Measurements from ENCODE around the gene NCK2. TPM values are rescaled to one million over a fixed set of nuclear protein-coding genes. Genes with fewer than 3 reads are reported as not detected.

NCK2 gene
- total RNA-seq, 1 experiment from 2014 or later, result 0.30 TPM

DNA sequence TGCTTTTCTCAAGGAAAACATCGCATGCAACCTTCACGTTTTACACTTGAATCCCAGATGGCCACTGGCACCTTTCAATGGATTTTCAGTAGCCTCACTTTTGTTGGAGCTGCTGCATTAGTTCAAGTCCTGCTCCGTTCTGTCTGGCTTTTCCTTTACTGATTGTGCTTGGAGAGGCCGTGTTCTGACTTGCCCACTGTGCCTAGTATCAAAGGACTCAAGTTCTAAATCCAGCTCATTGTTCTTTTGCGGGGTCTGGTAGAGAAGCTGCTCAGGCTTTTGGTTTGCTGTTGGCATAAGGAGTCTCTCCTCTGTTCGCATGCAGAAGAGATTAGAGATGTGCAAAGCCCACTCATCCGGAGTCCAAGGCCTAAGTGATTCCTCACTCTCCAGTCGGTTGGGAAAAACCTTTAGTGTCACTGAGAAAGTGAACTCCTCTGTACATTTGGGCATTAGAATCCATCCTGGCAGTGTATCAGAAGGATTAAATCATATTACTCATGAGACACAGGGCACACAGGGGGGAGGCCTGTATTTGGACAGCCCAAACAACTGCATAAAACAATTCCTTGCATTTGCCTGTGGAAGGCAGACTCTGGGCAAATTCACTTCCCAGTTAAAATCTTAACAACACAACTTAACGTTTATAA lies 69.7 kb downstream of the NCK2 start:
- Histone ChIP-seq H3K4me2 (ENCODE audit: low read depth, low read length, poor library complexity, severe bottlenecking) (no peak overlapping the region), H4K20me1 (ENCODE audit: insufficient read depth, low read depth, low read length) (0 out of 2 replicates have a peak, but pooled peaks cover 3% of the 10 kb centered on the region), H3K27ac (ENCODE audit: low read length) (no peak overlapping the region), H3K4me3 (ENCODE audit: low read length) (no peak overlapping the region), H3K36me3 (ENCODE audit: insufficient read depth, low read length) (no peaks in the 10 kb centered on the region), H3K27me3 (ENCODE audit: low read length) (no peaks in the 10 kb centered on the region), H3K79me2 (ENCODE audit: low read length) (no peaks in the 10 kb centered on the region), H3K9me3 (ENCODE audit: low read length) (no peaks in the 10 kb centered on the region), H2AFZ (ENCODE audit: low read length) (no peak overlapping the region), H3K9ac (ENCODE audit: low read length) (no peak overlapping the region), H3K4me1 (ENCODE audit: low read length) (no peaks in the 10 kb centered on the region), H3K9me2 (replicated peaks; ENCODE audit: insufficient read depth, low read length) (no peaks in the 10 kb centered on the region)
- DNase-seq, result no peak

DNA sequence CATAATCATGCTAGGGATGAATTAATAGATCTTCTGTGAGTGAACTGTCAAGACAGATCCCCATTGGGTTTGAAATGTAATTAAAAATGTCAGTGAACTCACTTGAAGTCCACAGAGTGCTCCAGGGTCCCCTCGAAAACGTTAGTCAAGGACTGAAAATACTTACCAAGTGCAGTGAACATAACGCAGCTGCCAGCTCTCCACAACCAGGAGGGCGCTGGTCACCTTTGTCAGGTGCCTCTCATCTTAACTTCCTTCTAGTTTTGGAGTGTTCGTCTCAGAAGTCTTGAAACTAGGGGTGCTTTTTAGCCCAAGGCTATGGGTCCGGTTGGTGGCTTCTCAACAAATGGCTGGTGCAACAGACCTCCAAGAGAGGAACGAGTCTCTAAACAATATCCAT lies 70.7 kb downstream of the NCK2 start:
- Histone ChIP-seq H3K27ac (ENCODE audit: low read length) (no peak overlapping the region), H3K4me1 (ENCODE audit: low read length) (no peaks in the 10 kb centered on the region), H4K20me1 (ENCODE audit: insufficient read depth, low read depth, low read length) (0 out of 2 replicates have a peak, but pooled peaks cover 3% of the 10 kb centered on the region), H3K4me3 (ENCODE audit: low read length) (no peak overlapping the region), H3K9me2 (replicated peaks; ENCODE audit: insufficient read depth, low read length) (no peaks in the 10 kb centered on the region), H3K36me3 (ENCODE audit: insufficient read depth, low read length) (no peaks in the 10 kb centered on the region), H2AFZ (ENCODE audit: low read length) (no peak overlapping the region), H3K79me2 (ENCODE audit: low read length) (no peaks in the 10 kb centered on the region), H3K9ac (ENCODE audit: low read length) (no peak overlapping the region), H3K9me3 (ENCODE audit: low read length) (no peaks in the 10 kb centered on the region), H3K4me2 (ENCODE audit: low read depth, low read length, poor library complexity, severe bottlenecking) (no peak overlapping the region), H3K27me3 (ENCODE audit: low read length) (no peaks in the 10 kb centered on the region)
- no peak for DNase-seq

DNA sequence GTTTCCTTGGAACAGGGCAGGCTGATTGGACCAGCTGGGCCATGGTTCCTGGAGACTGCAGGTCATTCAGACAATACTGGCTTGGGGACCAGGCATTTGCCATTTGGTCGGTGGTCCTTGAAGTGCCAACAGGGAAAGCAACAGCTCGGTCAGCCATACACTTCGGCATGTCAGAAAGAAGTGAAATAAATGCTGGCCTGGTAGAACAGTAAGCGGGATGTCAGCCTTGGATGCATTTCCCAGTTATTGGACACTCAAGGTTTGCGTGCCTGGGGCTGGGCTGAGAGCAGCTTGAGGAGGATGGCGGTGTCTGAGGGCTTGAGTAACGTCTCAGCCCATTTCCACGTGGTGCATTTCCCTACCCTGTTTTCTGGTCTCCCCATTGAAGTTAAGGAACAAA lies 75.4 kb downstream of the NCK2 start:
- Histone ChIP-seq H3K27me3 (ENCODE audit: low read length) (no peaks in the 10 kb centered on the region), H3K9me2 (replicated peaks; ENCODE audit: insufficient read depth, low read length) (no peaks in the 10 kb centered on the region), H3K9me3 (ENCODE audit: low read length) (no peaks in the 10 kb centered on the region), H3K9ac (ENCODE audit: low read length) (no peak overlapping the region), H3K4me2 (ENCODE audit: low read depth, low read length, poor library complexity, severe bottlenecking) (no peak overlapping the region), H3K79me2 (ENCODE audit: low read length) (no peaks in the 10 kb centered on the region), H3K4me1 (ENCODE audit: low read length) (no peaks in the 10 kb centered on the region), H3K4me3 (ENCODE audit: low read length) (no peak overlapping the region), H2AFZ (ENCODE audit: low read length) (no peak overlapping the region), H4K20me1 (ENCODE audit: insufficient read depth, low read depth, low read length) (no peaks in the 10 kb centered on the region), H3K36me3 (ENCODE audit: insufficient read depth, low read length) (no peaks in the 10 kb centered on the region), H3K27ac (ENCODE audit: low read length) (no peak overlapping the region)
- DNase-seq, result no peak

DNA sequence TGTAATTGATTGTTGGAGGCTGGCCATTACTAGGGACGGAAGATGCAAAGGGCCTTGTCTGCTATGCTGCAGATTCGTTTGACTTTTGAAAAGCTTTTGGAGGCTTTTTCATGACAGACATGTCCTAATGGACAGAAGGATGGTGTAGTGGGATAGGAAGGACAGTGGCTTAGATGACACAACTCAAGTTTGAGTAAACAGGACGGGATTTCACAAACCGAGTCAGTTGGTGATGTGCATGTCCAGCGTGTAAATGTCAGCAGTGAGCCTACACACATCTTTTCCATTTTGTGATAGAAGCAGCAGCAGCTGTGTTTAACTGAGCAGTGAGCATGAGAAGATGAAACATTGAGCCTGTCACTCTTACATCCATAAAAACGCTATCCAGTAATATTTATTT lies 76.0 kb downstream of the NCK2 start:
- no peak overlapping the region for H3K27ac ChIP-seq (ENCODE audit: low read length)
- no peak overlapping the region for H3K4me2 ChIP-seq (ENCODE audit: low read depth, low read length, poor library complexity, severe bottlenecking)
- no peaks in the 10 kb centered on the region for H3K4me1 ChIP-seq (ENCODE audit: low read length)
- H3K9me3 ChIP-seq (ENCODE audit: low read length), result no peaks in the 10 kb centered on the region
- H3K9me2 ChIP-seq (replicated peaks; ENCODE audit: insufficient read depth, low read length), result no peaks in the 10 kb centered on the region
- no peak overlapping the region for H2AFZ ChIP-seq (ENCODE audit: low read length)
- H3K9ac ChIP-seq (ENCODE audit: low read length), result no peak overlapping the region
- DNase-seq, result no peak
- H3K4me3 ChIP-seq (ENCODE audit: low read length), result no peak overlapping the region
- H3K79me2 ChIP-seq (ENCODE audit: low read length), result no peaks in the 10 kb centered on the region
- H4K20me1 ChIP-seq (ENCODE audit: insufficient read depth, low read depth, low read length), result no peaks in the 10 kb centered on the region
- H3K27me3 ChIP-seq (ENCODE audit: low read length), result no peaks in the 10 kb centered on the region
- H3K36me3 ChIP-seq (ENCODE audit: insufficient read depth, low read length), result no peaks in the 10 kb centered on the region

DNA sequence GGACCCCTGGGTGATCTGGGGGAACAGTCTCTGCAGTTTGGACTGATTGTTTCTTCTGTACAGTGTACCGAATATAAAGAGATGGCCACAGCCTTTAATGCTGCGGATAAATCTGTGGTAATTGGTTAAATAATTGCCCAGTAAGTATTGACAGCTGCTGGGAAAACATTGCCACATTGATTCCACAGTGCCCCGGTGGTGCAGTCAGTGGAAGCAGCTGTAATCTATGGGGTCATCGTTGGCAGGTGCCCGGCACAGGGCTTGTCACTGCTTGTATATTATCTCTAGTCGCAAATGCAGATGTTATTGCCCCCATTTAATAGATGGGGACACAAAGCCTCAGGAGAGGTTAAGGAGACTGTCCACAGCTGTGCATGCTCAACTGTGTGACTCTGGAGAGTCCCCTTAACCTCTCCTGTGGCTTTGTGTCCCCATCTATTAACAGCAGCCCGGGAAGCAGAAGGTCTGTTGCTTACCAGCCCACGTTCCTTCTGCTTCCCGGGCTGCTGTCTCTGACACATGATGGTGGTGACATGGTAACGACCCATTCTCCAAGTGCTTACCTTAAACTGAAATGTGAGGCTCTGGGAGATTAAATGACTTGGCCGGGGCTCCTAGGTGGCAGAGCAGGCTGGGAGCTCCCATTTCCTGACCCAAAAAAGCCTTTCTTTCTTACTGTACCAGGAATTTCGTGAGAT lies 76.9 kb downstream of the NCK2 start:
- no peak for DNase-seq
- Histone ChIP-seq H3K4me3 (ENCODE audit: low read length) (no peak overlapping the region), H4K20me1 (ENCODE audit: insufficient read depth, low read depth, low read length) (no peaks in the 10 kb centered on the region), H3K4me1 (ENCODE audit: low read length) (no peaks in the 10 kb centered on the region), H3K36me3 (ENCODE audit: insufficient read depth, low read length) (no peaks in the 10 kb centered on the region), H3K27ac (ENCODE audit: low read length) (no peak overlapping the region), H3K9me3 (ENCODE audit: low read length) (no peaks in the 10 kb centered on the region), H2AFZ (ENCODE audit: low read length) (no peak overlapping the region), H3K4me2 (ENCODE audit: low read depth, low read length, poor library complexity, severe bottlenecking) (no peak overlapping the region), H3K79me2 (ENCODE audit: low read length) (no peaks in the 10 kb centered on the region), H3K27me3 (ENCODE audit: low read length) (no peaks in the 10 kb centered on the region), H3K9ac (ENCODE audit: low read length) (no peak overlapping the region), H3K9me2 (replicated peaks; ENCODE audit: insufficient read depth, low read length) (no peaks in the 10 kb centered on the region)

DNA sequence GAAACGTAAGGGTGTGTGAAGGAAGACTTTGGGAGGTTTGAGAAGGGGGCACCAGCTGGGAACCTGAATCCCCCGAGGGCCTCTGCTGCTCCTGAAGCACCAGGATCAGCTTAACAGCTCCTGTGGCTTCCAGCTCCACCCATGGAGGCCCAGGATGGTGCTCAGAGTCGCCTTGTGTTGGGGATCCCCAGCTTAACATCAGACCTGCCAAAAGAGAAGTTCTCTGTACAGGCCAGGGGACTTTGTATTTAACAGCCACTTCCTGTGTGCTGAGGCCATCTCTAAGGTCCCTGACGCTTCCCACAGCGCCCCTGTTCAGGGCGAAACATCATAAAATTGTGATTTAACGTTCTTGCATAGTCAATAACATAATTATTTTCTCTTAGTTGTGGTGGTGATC lies 77.5 kb downstream of the NCK2 start:
- Histone ChIP-seq H3K27ac (ENCODE audit: low read length) (no peak overlapping the region), H3K9me2 (replicated peaks; ENCODE audit: insufficient read depth, low read length) (no peaks in the 10 kb centered on the region), H3K4me3 (ENCODE audit: low read length) (no peak overlapping the region), H2AFZ (ENCODE audit: low read length) (no peak overlapping the region), H4K20me1 (ENCODE audit: insufficient read depth, low read depth, low read length) (no peaks in the 10 kb centered on the region), H3K4me2 (ENCODE audit: low read depth, low read length, poor library complexity, severe bottlenecking) (no peak overlapping the region), H3K9ac (ENCODE audit: low read length) (no peak overlapping the region), H3K9me3 (ENCODE audit: low read length) (no peaks in the 10 kb centered on the region), H3K27me3 (ENCODE audit: low read length) (no peaks in the 10 kb centered on the region), H3K4me1 (ENCODE audit: low read length) (no peaks in the 10 kb centered on the region), H3K36me3 (ENCODE audit: insufficient read depth, low read length) (no peaks in the 10 kb centered on the region), H3K79me2 (ENCODE audit: low read length) (no peaks in the 10 kb centered on the region)
- DNase-seq, result no peak

DNA sequence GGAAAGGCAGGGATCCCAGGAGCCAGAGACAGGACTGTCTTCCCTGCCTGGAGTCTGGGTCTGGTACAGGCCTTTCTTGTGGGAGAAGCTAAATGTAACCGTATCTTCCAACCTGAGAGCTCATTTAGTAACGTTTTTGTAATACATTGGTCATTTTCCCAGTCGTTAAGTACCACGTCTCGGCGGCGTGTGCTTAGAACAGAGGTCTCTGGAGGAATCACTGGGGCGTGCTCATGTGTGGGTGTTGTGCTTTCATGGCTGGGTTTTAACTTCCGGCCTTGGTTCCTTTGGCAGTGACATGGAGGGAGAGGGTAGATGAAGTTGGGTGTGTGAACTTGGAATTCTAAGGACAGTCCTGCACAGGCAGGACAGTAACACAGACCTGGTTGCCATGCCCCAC lies 79.7 kb downstream of the NCK2 start:
- Histone ChIP-seq H3K4me1 (ENCODE audit: low read length) (no peaks in the 10 kb centered on the region), H3K4me3 (ENCODE audit: low read length) (no peak overlapping the region), H3K79me2 (ENCODE audit: low read length) (no peaks in the 10 kb centered on the region), H3K9me2 (replicated peaks; ENCODE audit: insufficient read depth, low read length) (no peaks in the 10 kb centered on the region), H3K9ac (ENCODE audit: low read length) (no peak overlapping the region), H3K36me3 (ENCODE audit: insufficient read depth, low read length) (no peaks in the 10 kb centered on the region), H3K27me3 (ENCODE audit: low read length) (no peaks in the 10 kb centered on the region), H3K4me2 (ENCODE audit: low read depth, low read length, poor library complexity, severe bottlenecking) (no peak overlapping the region), H2AFZ (ENCODE audit: low read length) (no peak overlapping the region), H3K27ac (ENCODE audit: low read length) (no peak overlapping the region), H3K9me3 (ENCODE audit: low read length) (no peaks in the 10 kb centered on the region), H4K20me1 (ENCODE audit: insufficient read depth, low read depth, low read length) (no peaks in the 10 kb centered on the region)
- no peak for DNase-seq

DNA sequence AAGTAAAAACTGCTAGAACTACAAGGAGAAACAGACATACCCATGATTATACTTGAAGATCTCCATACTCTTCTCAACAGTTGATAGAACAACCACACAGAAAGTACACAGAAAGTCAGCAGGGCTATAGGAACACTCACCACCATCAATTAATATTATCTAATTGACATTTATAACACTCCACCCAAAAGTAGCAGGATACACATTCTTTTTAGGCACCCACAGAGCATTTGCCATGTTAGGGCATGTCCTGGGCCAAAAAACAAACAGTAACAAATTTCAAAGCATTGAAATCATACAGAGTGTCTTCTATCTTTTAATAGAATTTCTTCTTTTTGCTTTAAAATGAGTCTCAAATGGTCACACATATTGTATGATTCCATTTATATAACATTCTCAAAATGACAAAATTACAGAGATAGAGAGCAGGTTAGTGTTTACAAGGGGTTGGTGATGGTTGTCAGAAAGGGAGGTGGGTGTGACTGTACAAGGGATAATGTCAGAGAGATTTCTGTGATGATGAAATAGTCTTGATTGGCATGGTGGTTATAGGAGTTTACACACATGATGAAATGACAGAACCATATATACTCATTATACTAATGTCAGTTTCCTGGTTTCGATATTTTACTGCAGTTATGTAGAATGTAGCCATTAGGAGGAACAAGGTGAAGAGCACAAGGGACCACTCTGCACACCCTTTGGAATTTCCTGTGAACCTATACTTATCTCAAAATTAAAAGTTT lies 82.8 kb downstream of the NCK2 start:
- Histone ChIP-seq H3K79me2 (ENCODE audit: low read length) (no peaks in the 10 kb centered on the region), H3K4me1 (ENCODE audit: low read length) (no peaks in the 10 kb centered on the region), H3K9me3 (ENCODE audit: low read length) (no peaks in the 10 kb centered on the region), H3K4me2 (ENCODE audit: low read depth, low read length, poor library complexity, severe bottlenecking) (no peak overlapping the region), H3K36me3 (ENCODE audit: insufficient read depth, low read length) (no peaks in the 10 kb centered on the region), H3K27ac (ENCODE audit: low read length) (no peak overlapping the region), H4K20me1 (ENCODE audit: insufficient read depth, low read depth, low read length) (no peaks in the 10 kb centered on the region), H2AFZ (ENCODE audit: low read length) (no peak overlapping the region), H3K9me2 (replicated peaks; ENCODE audit: insufficient read depth, low read length) (no peaks in the 10 kb centered on the region), H3K27me3 (ENCODE audit: low read length) (no peaks in the 10 kb centered on the region), H3K9ac (ENCODE audit: low read length) (no peak overlapping the region), H3K4me3 (ENCODE audit: low read length) (no peak overlapping the region)
- no peak for DNase-seq
